SU-DHL-6 (cell line): ENCODE data around the gene PSMB8.

Experiments used
- H2AFZ ChIP-seq: fragments of 200-600 bp; sonication (generic); 2 replicates; pipeline ENCODE4 v1.6.1; 2014; ENCODE audit warnings: low read depth, mild to moderate bottlenecking, moderate library complexity, mixed read lengths, antibody characterized with exemption, low read length; ENCODE audit not compliant: severe bottlenecking
- H3F3A ChIP-seq: fragments of 200-600 bp; shearing (Covaris generic); 2 replicates; pipeline ENCODE4 v1.6.0; 2016; ENCODE audit warnings: antibody characterized with exemption, mild to moderate bottlenecking; ENCODE audit not compliant: insufficient read depth
- H3K27ac ChIP-seq: fragments of 200-600 bp; sonication (generic); 2 replicates; pipeline ENCODE4 v1.5.1; 2016; ENCODE audit warnings: low read depth, mild to moderate bottlenecking, low read length, moderate library complexity, mixed read lengths
- H3K27me3 ChIP-seq: fragments of 200-600 bp; sonication (generic), shearing (Covaris generic); 2 replicates; pipeline ENCODE4 v1.6.0; 2014; ENCODE audit warnings: mild to moderate bottlenecking, low read length
- H3K36me3 ChIP-seq: fragments of 200-600 bp; sonication (generic); 2 replicates; pipeline ENCODE4 v1.6.1; 2014; ENCODE audit warnings: mild to moderate bottlenecking, low read length, mixed read lengths
- H3K4me2 ChIP-seq: fragments of 300-600, 200-600 bp; shearing (Covaris generic), sonication (generic); 2 replicates; pipeline ENCODE4 v1.6.0; 2014; ENCODE audit warnings: low read length, low read depth, mild to moderate bottlenecking; ENCODE audit not compliant: poor library complexity, severe bottlenecking
- H3K4me3 ChIP-seq: fragments of 200-600 bp; sonication (generic); 2 replicates; pipeline ENCODE4 v1.5.1; 2014; ENCODE audit warnings: antibody characterized with exemption, low read length, mild to moderate bottlenecking, mixed read lengths; ENCODE audit not compliant: insufficient read depth, poor library complexity, severe bottlenecking
- H3K79me2 ChIP-seq: fragments of 200-600 bp; sonication (generic); 2 replicates; pipeline ENCODE4 v1.6.1; 2014; ENCODE audit warnings: mild to moderate bottlenecking, low read length, moderate library complexity; ENCODE audit not compliant: insufficient read depth
- H3K9ac ChIP-seq: fragments of 200-600 bp; sonication (generic); 2 replicates; pipeline ENCODE4 v1.7.0; 2014; ENCODE audit warnings: mild to moderate bottlenecking, low read length
- H3K9me2 ChIP-seq: fragments of 200-600 bp; sonication (generic); replicated peaks from 2 replicates; pipeline ENCODE4 v1.6.1; 2014; ENCODE audit warnings: low read length; ENCODE audit not compliant: insufficient read depth
- H3K9me3 ChIP-seq: fragments of 200-600 bp; sonication (generic); 2 replicates; pipeline ENCODE4 v1.6.1; 2014; ENCODE audit warnings: low read length, mixed read lengths; ENCODE audit not compliant: insufficient read depth
- H4K20me1 ChIP-seq: fragments of 200-600 bp; sonication (generic); 2 replicates; pipeline ENCODE4 v1.6.1; 2014; ENCODE audit warnings: low read depth, mild to moderate bottlenecking, antibody characterized with exemption, low read length, moderate library complexity, mixed read lengths
- CTCF ChIP-seq: fragments of 200-600 bp; sonication (generic); IDR thresholded peaks from one replicate; pipeline ENCODE4 v1.5.1; 2017; ENCODE audit warnings: antibody characterized with exemption, mild to moderate bottlenecking, low read length, moderate library complexity; ENCODE audit not compliant: insufficient read depth, poor library complexity, severe bottlenecking
- EZH2phosphoT487 ChIP-seq: fragments of 200-600 bp; sonication (generic), shearing (Covaris generic); conservative IDR thresholded peaks from 2 replicates; pipeline ENCODE4 v1.6.1; 2018; ENCODE audit warnings: mild to moderate bottlenecking, antibody characterized with exemption, low read length, moderate library complexity, mixed read lengths

The PSMB8 gene

DNA sequence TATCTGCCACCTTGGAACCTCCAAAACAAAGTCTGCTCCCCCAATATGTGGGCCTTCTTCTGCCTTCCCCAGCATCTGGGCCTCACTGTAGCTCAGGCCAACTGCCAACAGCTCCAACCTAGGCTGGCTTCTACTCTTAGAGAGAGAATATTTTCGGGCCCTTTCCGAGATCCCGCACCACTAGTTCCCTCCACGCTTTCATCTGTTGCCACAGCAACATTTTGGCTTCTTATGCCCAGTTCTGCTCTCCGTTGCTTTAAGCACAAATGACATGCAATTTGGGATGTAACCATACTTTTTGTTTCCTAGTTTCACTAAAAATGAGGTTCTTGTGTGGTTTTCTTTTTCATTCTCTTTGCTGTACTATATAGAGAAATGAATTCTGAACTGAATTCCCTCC is 43.8 kb upstream of the PSMB8 start:
- no peaks in the 10 kb centered on the region for H3K9me3 ChIP-seq
- H3K36me3 ChIP-seq, result no peaks in the 10 kb centered on the region
- H2AFZ ChIP-seq, result no peak overlapping the region
- H3K9ac ChIP-seq, result no peak overlapping the region
- no peaks in the 10 kb centered on the region for H3K27me3 ChIP-seq
- H3F3A ChIP-seq, result peaks cover 17% of the 10 kb centered on the region
- no peaks in the 10 kb centered on the region for H3K9me2 ChIP-seq
- H3K4me3 ChIP-seq, result no peak overlapping the region
- no peaks in the 10 kb centered on the region for H3K79me2 ChIP-seq
- no peak overlapping the region for H3K27ac ChIP-seq
- H3K4me2 ChIP-seq, result no peak overlapping the region
- no peak for TF ChIP-seq CTCF
- TF ChIP-seq EZH2phosphoT487, result no peak
- H4K20me1 ChIP-seq, result no peaks in the 10 kb centered on the region

GRCh38 chr6:32886681-32887383 is 43.0 kb upstream of the PSMB8 start:
- Histone ChIP-seq H3K9me2 (no peaks in the 10 kb centered on the region), H3K4me3 (no peak overlapping the region), H3K79me2 (no peaks in the 10 kb centered on the region), H4K20me1 (no peaks in the 10 kb centered on the region), H3K36me3 (no peaks in the 10 kb centered on the region), H3K9me3 (no peaks in the 10 kb centered on the region), H2AFZ (no peak overlapping the region), H3K27ac (no peak overlapping the region), H3K4me2 (no peak overlapping the region), H3F3A (peaks cover 10% of the 10 kb centered on the region; the same call in 1 of the 2 replicates), H3K9ac (no peak overlapping the region), H3K27me3 (no peaks in the 10 kb centered on the region)
- TF ChIP-seq EZH2phosphoT487 (no peak), CTCF (no peak)

GRCh38 chr6:32885698-32886286 is 41.9 kb upstream of the PSMB8 start:
- Histone ChIP-seq H3K9me3 (no peaks in the 10 kb centered on the region), H3K9me2 (no peaks in the 10 kb centered on the region), H3K36me3 (no peaks in the 10 kb centered on the region), H3K79me2 (no peaks in the 10 kb centered on the region), H3K4me2 (no peak overlapping the region), H3K27ac (no peak overlapping the region), H4K20me1 (no peaks in the 10 kb centered on the region), H3K9ac (no peak overlapping the region), H3K4me3 (no peak overlapping the region), H3K27me3 (no peaks in the 10 kb centered on the region), H3F3A (peaks cover 9% of the 10 kb centered on the region; the same call in 1 of the 2 replicates), H2AFZ (peak overlapping the region; percentile 18)
- no peak for TF ChIP-seq EZH2phosphoT487
- TF ChIP-seq CTCF, result peak; percentile 74
